ENCODE measurements around the gene GJA4. TPM values are rescaled to one million over a fixed set of nuclear protein-coding genes. Genes with fewer than 3 reads are reported as not detected.
"Not testable (repeated sequence)": the region's sequence is repeated elsewhere in the genome, so short reads cannot be mapped to it uniquely, and the experiment has no call there.

Gene GJA4
- total and polyA plus RNA-seq, 2 of the 13 experiments (the other 11 are each of a cell fraction or from before 2014, with no cell fraction given) = not detected

- TF ChIP-seq ZHX2 (IDR thresholded peaks at IDR 0.05; ENCODE audit: low read depth) (no peak), ZHX2 (CRISPR knock-in tag; IDR thresholded peaks at IDR 0.05; ENCODE audit: borderline replicate concordance) (no peak), SNAPC5 (CRISPR knock-in tag; IDR thresholded peaks at IDR 0.05; ENCODE audit: borderline replicate concordance) (no peak), HHEX (CRISPR knock-in tag; IDR thresholded peaks at IDR 0.05) (no peak), ZNF121 (CRISPR knock-in tag; IDR thresholded peaks at IDR 0.05) (no peak)
These were observed 24.0 kb downstream of the GJA4 start (continued) for GRCh38 chr1:34816778-34817177.

- FAIRE-seq; H3K4me3 ChIP-seq (replicated peaks in 1 of 3; ENCODE audit: insufficient read depth in 1 of 3, low read depth in 2 of 3, low read length in 3 of 3); H3K4me2 ChIP-seq (ENCODE audit: low read depth, low read length); H3K27me3 ChIP-seq (ENCODE audit: control insufficient read depth in 1 of 2, insufficient read depth in 2 of 2, low read length in 2 of 2); H3K4me1 ChIP-seq (ENCODE audit: insufficient read depth, low read length); H3K79me2 ChIP-seq (ENCODE audit: insufficient read depth, low read length); DNase-seq (ENCODE audit: low spot score); intact Hi-C loops (cut with micrococcal nuclease; ENCODE audit: unreplicated experiment); H3K9ac ChIP-seq (ENCODE audit: insufficient read depth, low read depth, low read length); H4K20me1 ChIP-seq (ENCODE audit: insufficient read depth, low read length); H3K9me3 ChIP-seq (ENCODE audit: low read length); in situ Hi-C loops (cut with HindIII; ENCODE audit: extremely low pct_ligation_motif_present, low pct_unique_long_range_greater_than_20kb); H3K27ac ChIP-seq (ENCODE audit: extremely low read length, insufficient read depth, low read length); H3K36me3 ChIP-seq (replicated peaks in 1 of 2; ENCODE audit: control insufficient read depth in 1 of 2, insufficient read depth in 2 of 2, low read length in 2 of 2); H2AFZ ChIP-seq (ENCODE audit: low read length); BruUV-seq (replicated peaks); POLR2A ChIA-PET; CTCF ChIA-PET (ENCODE audit: low intra/inter-chr PET ratio, low total read pairs); ATAC-seq: not testable (repeated sequence)
- WGBS (ENCODE audit: low lambda C conversion rate) = 20% methylated on average over 2 of the region's 2 CpGs
These were observed 26.1 kb downstream of the GJA4 start for GRCh38 chr1:34818862-34819261.

Measured in HepG2 (cell line).